ENCODE data around the gene ARFGAP1.

The ARFGAP1 gene

GRCh38 chr20:63310265-63310991 lies 37.8 kb downstream of the ARFGAP1 start:
- DNase-seq = no peak

- no peak for DNase-seq
These were observed 38.7 kb downstream of the ARFGAP1 start for GRCh38 chr20:63311186-63311832.

DNA sequence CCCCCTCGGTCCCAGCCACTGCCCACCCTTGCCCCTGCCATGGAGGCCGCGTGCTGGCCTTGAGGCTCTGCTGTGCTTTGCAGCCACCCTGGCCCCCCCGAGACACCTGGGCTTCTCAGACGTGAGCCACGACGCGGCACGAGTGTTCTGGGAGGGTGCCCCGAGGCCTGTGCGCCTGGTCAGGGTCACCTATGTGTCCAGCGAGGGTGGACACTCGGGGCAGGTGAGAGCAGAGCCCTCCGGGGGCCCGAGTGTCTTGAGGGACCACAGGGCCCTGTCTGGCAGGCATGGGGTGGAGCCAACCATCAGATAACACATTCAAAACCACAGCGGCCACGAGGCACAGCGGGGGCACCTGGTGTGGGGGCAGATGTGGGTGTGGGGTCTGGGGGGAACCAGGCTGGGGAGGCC lies 39.2 kb downstream of the ARFGAP1 start:
- no peak for DNase-seq

GRCh38 chr20:63312273-63312672 lies 39.7 kb downstream of the ARFGAP1 start:
- no peak for DNase-seq

DNA sequence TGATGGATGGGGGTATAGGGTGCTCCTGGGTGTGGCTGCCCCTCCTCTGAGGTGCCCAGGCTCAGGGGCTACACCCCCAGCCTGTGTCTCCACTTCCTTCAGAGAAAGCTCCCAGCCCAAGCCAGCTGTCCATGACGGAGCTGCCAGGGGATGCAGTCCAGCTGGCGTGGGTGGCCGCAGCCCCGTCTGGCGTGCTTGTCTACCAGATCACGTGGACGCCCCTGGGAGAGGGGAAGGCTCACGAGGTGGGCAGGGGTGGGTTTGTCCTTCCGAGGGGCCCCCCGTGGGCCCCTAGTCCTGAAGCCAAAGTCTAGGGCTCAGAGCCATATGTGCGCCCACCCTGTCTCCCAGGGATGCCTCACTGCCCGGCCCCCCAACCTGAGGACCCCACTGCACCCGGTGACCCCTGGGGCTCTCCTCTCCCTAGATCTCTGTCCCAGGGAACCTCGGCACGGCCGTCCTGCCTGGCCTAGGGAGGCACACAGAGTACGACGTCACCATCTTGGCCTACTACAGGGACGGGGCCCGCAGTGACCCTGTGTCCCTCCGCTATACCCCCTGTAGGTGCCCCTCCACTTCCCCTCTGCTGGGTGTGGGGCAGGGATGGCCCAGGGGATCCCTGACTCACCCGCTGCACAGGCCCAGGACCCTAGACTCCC lies 40.2 kb downstream of the ARFGAP1 start:
- DNase-seq = no peak

DNA sequence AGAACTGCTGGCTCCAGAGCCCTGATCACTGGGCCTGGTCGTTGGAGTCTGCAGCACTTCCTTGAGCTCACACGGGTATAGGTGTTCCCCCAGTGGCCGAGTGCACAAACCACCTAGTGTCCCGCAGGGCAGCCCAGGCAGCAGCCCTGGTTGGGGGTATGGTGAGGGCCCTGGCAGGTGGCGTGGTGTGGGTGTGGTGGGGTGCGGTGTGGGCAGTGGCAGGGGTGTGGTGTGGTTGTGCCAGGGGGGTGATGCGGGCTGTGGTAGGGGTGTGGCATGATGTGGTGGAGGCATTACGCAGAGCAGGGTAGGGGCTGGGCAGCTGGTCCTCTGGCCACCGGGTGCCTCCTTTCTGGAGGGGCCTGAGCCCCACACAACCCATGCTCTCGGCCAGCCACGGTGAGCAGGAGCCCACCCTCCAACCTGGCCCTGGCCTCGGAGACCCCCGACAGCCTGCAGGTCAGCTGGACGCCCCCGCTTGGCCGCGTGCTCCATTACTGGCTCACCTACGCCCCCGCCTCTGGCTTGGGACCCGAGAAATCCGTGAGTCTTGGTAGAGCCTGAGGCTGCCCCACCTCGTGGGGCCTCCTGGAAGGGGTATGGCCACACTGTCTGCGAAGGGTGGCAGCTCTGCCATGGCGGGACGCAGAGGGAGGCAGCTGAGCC lies 40.9 kb downstream of the ARFGAP1 start:
- no peak for DNase-seq

DNA sequence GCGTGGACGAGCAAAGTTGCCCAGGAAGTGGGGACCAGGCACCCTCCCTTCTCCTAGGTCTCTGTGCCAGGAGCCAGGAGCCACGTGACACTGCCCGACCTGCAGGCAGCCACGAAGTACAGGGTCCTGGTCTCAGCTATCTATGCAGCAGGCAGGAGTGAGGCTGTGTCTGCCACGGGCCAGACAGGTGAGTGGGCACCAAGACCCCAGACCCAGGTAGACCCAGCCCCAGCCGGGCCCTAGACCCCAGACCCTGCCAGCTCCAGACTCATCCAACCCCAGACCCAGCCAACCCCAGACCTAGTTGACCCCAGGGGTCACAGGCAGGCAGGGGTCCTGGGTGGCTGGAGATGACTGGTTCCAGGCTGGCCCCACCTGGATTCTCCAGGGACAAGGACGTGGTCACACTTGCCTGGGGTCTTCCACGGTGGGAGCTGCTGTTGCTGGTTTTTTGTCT lies 41.4 kb downstream of the ARFGAP1 start:
- no peak for DNase-seq

DNA sequence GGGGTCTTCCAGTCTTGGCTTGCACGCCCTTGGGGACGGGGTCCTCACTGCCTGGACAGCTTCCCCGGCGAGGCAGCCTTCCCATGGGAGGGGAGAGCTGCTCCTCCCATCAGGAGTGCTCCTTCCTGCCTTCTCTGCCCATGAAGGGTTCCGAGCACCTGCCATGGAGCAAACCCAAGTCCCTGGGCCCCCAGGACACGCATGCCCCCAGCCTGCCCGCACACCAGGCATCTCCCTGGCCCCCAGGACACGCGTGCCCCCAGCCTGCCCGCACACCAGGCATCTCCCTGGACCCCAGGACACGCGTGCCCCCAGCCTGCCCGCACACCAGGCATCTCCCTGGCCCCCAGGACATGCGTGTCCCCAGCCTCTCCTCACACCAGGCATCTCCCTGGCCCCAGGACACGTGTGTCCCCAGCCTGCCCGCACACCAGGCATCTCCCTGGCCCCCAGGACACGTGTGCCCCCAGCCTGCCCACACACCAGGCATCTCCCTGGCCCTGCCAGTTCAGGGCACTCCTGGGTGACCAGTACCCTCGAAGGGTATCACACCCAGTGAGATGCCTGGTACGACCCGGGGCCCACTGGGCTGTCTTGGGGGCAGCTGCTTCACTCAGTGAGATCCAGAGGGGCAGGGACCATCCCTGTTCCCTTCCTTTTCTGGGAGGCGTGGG lies 42.1 kb downstream of the ARFGAP1 start:
- no peak for DNase-seq

DNA sequence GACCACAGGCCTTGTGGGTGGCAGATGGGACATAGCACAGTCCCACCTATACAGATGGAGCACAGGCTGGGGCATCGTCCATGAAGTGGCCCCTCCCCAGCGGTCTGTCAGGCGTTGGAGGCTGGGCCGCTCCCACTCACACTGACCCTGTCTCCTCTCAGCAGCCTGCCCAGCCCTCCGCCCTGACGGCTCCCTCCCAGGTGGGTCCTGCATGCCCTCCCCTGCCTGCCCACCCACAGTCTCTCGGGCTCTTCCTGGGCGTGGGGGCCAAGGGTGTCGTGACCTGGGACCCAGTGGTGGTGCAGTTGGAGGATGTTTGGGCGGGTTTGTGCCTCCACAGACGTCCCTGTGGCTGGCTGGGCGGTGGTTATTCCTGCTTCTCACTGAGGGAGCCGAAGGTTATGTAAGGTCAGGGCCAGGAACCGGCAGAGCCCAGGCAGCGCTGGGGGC lies 42.7 kb downstream of the ARFGAP1 start:
- no peak for DNase-seq

- no peak for DNase-seq
These were observed 43.3 kb downstream of the ARFGAP1 start for GRCh38 chr20:63315731-63316491.

- DNase-seq = no peak
These were observed 43.9 kb downstream of the ARFGAP1 start for GRCh38 chr20:63316502-63316921.

- DNase-seq = no peak
These were observed 44.4 kb downstream of the ARFGAP1 start for GRCh38 chr20:63317061-63317460.

DNA sequence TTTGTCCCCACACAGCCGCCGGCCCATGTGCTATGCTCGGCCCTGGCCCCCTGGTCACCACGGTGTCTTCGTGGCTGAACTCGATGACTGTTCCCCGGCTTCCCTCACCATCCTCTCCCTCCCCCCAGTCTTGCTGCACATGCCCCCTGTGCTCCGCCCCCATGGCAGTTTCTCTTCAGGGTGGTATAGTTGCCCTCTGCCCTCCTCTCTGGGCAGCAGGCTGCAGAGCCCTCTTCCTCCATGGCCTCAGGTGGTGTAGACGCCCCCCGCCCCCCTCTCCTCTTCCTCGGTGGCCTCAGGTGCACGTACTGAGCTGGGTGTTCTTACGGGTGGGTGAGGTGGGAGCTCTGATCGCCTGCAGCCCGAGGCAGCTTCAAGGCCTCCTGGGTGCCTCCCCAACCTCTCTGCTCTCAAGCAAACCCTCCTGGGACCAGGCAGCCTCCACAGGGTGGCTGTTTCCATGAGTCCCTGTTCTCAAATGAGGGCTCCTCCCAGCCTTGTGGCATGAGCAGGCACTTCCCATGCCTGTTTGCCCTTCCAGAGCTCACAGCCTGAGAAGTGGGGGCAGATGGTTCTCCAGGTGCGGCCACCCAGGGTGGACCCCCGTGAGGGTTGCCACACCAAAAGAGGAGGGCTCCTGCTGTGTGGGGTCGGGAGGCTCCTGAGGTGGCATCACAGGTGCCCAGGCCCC lies 45.1 kb downstream of the ARFGAP1 start:
- no peak for DNase-seq

DNA sequence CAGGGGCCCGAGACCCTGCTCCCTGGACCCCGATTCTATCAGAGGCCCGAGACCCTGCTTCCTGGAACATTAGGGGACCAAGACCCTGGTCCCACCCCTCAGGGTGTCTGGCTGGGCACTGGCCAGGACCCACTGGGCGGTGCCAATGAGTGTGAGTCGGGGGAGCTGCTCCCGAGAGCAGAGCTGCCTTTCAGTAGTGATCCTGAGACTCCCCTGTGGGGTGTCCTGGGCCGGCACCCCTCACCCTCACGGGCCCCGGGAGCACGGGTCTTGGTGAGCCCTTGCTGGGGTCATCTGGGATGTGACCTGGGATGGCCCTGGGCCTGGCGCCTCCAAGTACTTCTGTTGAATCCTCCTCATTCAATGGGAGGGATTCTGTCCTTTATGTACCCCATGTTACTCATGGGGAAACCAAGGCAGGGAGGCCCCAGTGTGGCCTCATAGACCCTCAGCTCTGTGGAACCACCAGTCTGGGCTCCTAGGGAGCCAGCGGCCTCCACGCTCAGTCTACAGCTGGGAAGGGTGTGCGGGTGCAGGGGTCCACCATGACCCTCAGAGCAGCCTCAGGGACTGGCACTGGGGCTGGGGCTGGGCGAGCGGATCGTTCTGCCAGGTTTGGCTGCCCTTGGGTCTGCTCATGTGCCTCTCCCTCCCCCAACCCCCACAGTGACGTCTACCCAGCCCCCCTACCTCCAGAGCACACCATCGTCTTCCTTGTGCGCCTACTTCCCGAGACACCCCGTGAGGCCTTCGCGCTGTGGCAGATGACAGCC lies 46.0 kb downstream of the ARFGAP1 start:
- DNase-seq = no peak

- DNase-seq = no peak
These were observed 46.8 kb downstream of the ARFGAP1 start for GRCh38 chr20:63319164-63320040.

DNA sequence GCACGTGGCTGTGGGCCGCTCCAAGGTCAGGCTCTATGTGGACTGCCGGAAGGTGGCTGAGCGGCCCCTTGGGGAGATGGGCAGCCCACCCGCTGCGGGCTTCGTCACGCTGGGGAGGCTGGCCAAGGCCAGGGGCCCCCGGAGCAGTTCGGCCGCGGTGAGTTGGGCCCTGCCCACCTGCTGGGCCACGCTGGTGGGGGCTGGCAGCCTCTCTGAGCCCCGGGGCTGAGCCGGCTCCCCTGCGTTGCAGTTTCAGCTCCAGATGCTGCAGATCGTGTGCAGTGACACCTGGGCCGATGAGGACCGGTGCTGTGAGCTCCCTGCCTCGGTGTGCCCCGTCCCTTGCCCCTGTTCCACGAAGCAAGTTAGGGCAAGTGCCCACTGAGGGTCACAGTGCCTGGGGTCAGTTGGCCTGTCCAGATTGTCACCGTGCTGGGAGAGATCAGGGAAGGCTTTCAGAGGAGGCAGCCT lies 47.5 kb downstream of the ARFGAP1 start:
- no peak for DNase-seq

GRCh38 chr20:63320616-63321147 lies 48.1 kb downstream of the ARFGAP1 start:
- no peak for DNase-seq

GRCh38 chr20:63321148-63321831 lies 48.7 kb downstream of the ARFGAP1 start:
- no peak for DNase-seq
